Breast epithelium (tissue), 4 donors: ENCODE measurements around the gene HYAL4. TPM values are rescaled to one million over a fixed set of nuclear protein-coding genes. Genes with fewer than 3 reads are reported as not detected.

Experiments
- DNase-seq, 2 donors: peaks; one replicate each; pipeline ENCODE4 v3.0.0-alpha.2; 2019; ENCODE audit warnings: low spot score in 2 of 2
- H3K27ac ChIP-seq, 2 donors: fragments of 200-600 bp; sonication (generic) in 1 of 2; one replicate each; pipeline ENCODE4 v1.5.1; 2016 to 2019; ENCODE audit warnings: mild to moderate bottlenecking in 1 of 2
- H3K27me3 ChIP-seq, 2 donors: fragments of 200-600 bp; sonication (generic) in 1 of 2; one replicate each; pipeline versions ENCODE4 v1.5.1 to v1.6.0; 2017 to 2019; ENCODE audit warnings: control low read depth in 1 of 2, mild to moderate bottlenecking in 1 of 2
- H3K36me3 ChIP-seq: fragments of 200-600 bp; one replicate; pipeline ENCODE4 v1.5.1; 2019
- H3K4me1 ChIP-seq, 2 donors: fragments of 200-600 bp; sonication (generic); one replicate each; pipeline ENCODE4 v1.5.1; 2016 to 2019; ENCODE audit warnings: control low read depth in 1 of 2
- H3K4me3 ChIP-seq, 3 donors: fragments of 200-600 bp; sonication (generic); 1 replicate in 2 of 3; 2 replicates in 1 of 3; pipeline ENCODE4 v1.5.1; 2016 to 2019; ENCODE audit warnings: mild to moderate bottlenecking in 3 of 3, moderate library complexity in 2 of 3
- H3K9me3 ChIP-seq, 2 donors: fragments of 200-600 bp; sonication (generic) in 1 of 2; one replicate each; pipeline ENCODE4 v1.5.1; 2016 to 2019; ENCODE audit warnings: control low read depth in 1 of 2
- POLR2A ChIP-seq: fragments of 450-650 bp; IDR thresholded peaks from one replicate; pipeline ENCODE4 v1.6.1; 2016; ENCODE audit warnings: antibody characterized with exemption, mild to moderate bottlenecking, moderate library complexity
- POLR2AphosphoS5 ChIP-seq, 3 donors: sonication (generic); formaldehyde crosslinking; IDR thresholded peaks; one replicate each; pipeline ENCODE4 v1.6.1; 2017; ENCODE audit warnings: antibody characterized with exemption in 3 of 3
- intact Hi-C: fragments of 100-400 bp; cut with DNase I; formaldehyde crosslinking; loops from one replicate; pipeline ENCODE4 v1.15.1; 2023; ENCODE audit warnings: low total_unique reads
- total RNA-seq, 3 donors: library from RNA; depleted of rRNA; stranded (reverse); fragments of >200 nt; gene quantifications; one replicate each; pipeline ENCODE4 v1.1.0, GENCODE V29; 2016
- TF ChIP-seq, protein P1 (sequence below), 3 donors: fragments of 450-650 bp; IDR thresholded peaks; one replicate each; pipeline ENCODE4 v1.5.1; 2016 to 2017; ENCODE audit warnings: antibody characterized with exemption in 3 of 3, mild to moderate bottlenecking in 3 of 3, moderate library complexity in 3 of 3

The HYAL4 gene
- total RNA-seq, 3 donors from 2014 or later: 0.15 TPM; not detected in 2

DNA sequence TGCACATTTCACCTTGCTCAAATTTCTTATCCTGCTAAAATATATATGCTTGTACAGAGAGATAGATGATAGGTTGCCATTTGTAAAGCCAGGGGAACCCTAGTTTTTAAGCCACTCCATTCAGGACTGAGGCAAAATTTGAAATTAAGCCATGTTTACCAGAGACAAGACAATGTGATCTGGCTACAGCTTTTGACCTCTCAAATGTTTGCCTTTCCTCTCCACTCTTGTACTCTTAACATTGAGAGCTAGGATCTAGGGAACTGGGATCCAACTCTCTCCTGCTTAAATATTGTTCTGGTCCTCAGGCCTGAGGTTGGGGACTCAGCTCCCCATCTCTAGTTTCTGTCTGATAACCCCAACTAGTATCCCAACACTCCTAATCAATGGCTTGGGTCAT, 15.9 kb downstream of the HYAL4 start:
- DNase-seq: no peak
- TF ChIP-seq POLR2A: no peak
- TF ChIP-seq POLR2AphosphoS5 (IDR thresholded peaks at IDR 0.05): no peak
- TF ChIP-seq, protein P1, sequence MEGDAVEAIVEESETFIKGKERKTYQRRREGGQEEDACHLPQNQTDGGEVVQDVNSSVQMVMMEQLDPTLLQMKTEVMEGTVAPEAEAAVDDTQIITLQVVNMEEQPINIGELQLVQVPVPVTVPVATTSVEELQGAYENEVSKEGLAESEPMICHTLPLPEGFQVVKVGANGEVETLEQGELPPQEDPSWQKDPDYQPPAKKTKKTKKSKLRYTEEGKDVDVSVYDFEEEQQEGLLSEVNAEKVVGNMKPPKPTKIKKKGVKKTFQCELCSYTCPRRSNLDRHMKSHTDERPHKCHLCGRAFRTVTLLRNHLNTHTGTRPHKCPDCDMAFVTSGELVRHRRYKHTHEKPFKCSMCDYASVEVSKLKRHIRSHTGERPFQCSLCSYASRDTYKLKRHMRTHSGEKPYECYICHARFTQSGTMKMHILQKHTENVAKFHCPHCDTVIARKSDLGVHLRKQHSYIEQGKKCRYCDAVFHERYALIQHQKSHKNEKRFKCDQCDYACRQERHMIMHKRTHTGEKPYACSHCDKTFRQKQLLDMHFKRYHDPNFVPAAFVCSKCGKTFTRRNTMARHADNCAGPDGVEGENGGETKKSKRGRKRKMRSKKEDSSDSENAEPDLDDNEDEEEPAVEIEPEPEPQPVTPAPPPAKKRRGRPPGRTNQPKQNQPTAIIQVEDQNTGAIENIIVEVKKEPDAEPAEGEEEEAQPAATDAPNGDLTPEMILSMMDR (IDR thresholded peaks at IDR 0.05): no peak
- H3K4me3 ChIP-seq: no peak overlapping the region
- no peaks in the 10 kb centered on the region for H3K36me3 ChIP-seq
- no peaks in the 10 kb centered on the region for H3K9me3 ChIP-seq
- intact Hi-C loops: no loop called here
- no peaks in the 10 kb centered on the region for H3K4me1 ChIP-seq
- no peaks in the 10 kb centered on the region for H3K27me3 ChIP-seq
- no peak overlapping the region for H3K27ac ChIP-seq

DNA sequence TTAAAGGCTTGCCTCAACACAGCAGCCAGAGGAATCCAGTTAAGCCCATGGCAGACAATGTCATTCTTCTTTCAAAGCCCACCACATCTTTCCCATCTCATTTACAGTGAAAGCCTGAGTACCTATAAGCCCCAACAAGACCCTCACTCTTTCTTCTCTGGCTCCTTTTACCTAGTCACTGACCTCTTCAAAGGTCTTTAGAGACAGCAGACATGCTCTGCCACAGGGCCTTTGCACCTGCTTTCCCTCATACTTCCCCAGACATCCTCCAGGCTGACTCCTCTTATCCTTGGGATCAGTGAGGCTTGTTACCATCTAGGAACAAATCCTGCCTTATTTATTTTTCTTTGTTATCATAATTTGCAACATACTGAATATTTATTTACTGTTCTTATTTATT, 17.8 kb downstream of the HYAL4 start:
- no peak for DNase-seq
- H3K27ac ChIP-seq: no peak overlapping the region
- TF ChIP-seq POLR2A (no peak), POLR2AphosphoS5 (IDR thresholded peaks at IDR 0.05) (no peak)
- TF ChIP-seq, protein P1 (IDR thresholded peaks at IDR 0.05): no peak
- H3K4me3 ChIP-seq: no peak overlapping the region
- H3K4me1 ChIP-seq: no peaks in the 10 kb centered on the region
- intact Hi-C loops: no loop called here
- H3K36me3 ChIP-seq: no peaks in the 10 kb centered on the region
- H3K9me3 ChIP-seq: no peaks in the 10 kb centered on the region
- no peaks in the 10 kb centered on the region for H3K27me3 ChIP-seq

DNA sequence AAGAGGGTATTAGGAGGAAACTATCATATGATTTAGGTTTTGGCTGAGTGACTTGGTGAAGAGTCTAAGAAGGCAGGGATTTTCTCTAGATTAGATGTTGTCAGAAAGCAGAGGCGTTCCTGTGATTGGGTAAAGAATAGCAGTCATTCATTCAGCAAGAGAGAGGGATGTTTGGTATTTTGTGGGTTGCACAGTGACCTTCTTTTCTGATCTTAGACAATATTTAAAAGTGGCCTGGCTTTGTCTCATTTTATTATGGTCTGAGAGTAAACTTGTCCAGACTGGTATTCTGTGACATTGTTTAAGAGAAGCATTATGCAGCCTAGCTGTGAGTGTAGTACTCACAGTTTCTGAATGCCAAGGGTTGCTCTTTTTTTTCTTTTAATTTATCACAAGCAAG, 18.5 kb downstream of the HYAL4 start:
- Histone ChIP-seq H3K27ac (no peak overlapping the region), H3K4me3 (no peak overlapping the region), H3K4me1 (no peaks in the 10 kb centered on the region), H3K36me3 (no peaks in the 10 kb centered on the region), H3K9me3 (no peaks in the 10 kb centered on the region), H3K27me3 (no peaks in the 10 kb centered on the region)
- intact Hi-C loops: no loop called here
- TF ChIP-seq POLR2A: no peak
- TF ChIP-seq POLR2AphosphoS5 (IDR thresholded peaks at IDR 0.05): no peak
- TF ChIP-seq, protein P1 (IDR thresholded peaks at IDR 0.05): no peak
- no peak for DNase-seq

DNA sequence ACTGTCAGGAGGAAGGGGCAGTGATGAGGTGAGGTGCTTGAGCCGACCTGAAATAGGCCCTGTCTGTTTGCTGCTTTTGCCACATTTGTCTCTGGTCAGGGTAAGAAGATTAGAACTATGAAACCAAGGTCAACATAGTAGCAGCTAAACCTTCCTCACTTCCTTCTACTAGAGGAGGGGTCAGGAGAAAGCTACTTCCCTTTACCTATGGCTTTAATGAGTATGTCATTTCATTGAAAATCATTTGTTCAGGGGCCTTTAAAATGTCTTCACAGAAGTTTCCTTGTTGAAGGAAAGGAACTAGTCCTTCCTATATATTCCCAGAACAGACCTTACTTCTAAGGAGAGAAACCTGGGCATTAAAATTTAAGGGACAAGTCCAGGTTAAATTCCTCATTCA, 19.0 kb downstream of the HYAL4 start:
- H3K27ac ChIP-seq: no peak overlapping the region
- TF ChIP-seq, protein P1 (IDR thresholded peaks at IDR 0.05): no peak
- no peak for TF ChIP-seq POLR2AphosphoS5 (IDR thresholded peaks at IDR 0.05)
- TF ChIP-seq POLR2A: no peak
- intact Hi-C loops: no loop called here
- no peak overlapping the region for H3K4me3 ChIP-seq
- no peaks in the 10 kb centered on the region for H3K9me3 ChIP-seq
- no peaks in the 10 kb centered on the region for H3K36me3 ChIP-seq
- no peaks in the 10 kb centered on the region for H3K4me1 ChIP-seq
- no peak for DNase-seq
- no peaks in the 10 kb centered on the region for H3K27me3 ChIP-seq

DNA sequence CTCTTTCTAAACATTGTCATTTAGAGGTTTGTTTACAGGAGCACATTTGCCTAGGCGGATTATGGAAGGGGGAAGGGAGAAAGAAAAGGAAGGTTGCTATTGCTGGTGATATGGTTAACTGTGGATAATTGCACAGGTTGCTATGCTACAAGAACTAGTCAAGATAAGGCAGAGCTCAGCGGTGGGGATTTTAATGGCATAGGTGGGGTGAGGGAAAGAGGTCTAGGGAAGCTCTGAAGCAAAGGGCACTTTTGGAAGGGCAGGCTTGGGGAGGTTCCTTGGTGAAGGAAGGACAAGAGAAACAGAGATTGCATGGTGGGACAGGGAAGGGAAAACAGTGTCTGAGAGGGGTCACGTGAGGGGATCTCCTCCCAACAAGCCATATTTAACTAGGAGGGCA, 19.5 kb downstream of the HYAL4 start:
- Histone ChIP-seq H3K36me3 (no peaks in the 10 kb centered on the region), H3K27ac (no peak overlapping the region), H3K4me3 (no peak overlapping the region), H3K27me3 (no peaks in the 10 kb centered on the region), H3K4me1 (no peaks in the 10 kb centered on the region), H3K9me3 (no peaks in the 10 kb centered on the region)
- DNase-seq: no peak
- intact Hi-C loops: no loop called here
- no peak for TF ChIP-seq POLR2AphosphoS5 (IDR thresholded peaks at IDR 0.05)
- TF ChIP-seq POLR2A: no peak
- TF ChIP-seq, protein P1 (IDR thresholded peaks at IDR 0.05): no peak
